Measurements from ENCODE around the gene PFN3.
A peak's percentile ranks its signal among the peaks of the same experiment; 100 is the strongest.
"Not testable (repeated sequence)": the region's sequence is repeated elsewhere in the genome, so short reads cannot be mapped to it uniquely, and the experiment has no call there.

Gene PFN3

DNA sequence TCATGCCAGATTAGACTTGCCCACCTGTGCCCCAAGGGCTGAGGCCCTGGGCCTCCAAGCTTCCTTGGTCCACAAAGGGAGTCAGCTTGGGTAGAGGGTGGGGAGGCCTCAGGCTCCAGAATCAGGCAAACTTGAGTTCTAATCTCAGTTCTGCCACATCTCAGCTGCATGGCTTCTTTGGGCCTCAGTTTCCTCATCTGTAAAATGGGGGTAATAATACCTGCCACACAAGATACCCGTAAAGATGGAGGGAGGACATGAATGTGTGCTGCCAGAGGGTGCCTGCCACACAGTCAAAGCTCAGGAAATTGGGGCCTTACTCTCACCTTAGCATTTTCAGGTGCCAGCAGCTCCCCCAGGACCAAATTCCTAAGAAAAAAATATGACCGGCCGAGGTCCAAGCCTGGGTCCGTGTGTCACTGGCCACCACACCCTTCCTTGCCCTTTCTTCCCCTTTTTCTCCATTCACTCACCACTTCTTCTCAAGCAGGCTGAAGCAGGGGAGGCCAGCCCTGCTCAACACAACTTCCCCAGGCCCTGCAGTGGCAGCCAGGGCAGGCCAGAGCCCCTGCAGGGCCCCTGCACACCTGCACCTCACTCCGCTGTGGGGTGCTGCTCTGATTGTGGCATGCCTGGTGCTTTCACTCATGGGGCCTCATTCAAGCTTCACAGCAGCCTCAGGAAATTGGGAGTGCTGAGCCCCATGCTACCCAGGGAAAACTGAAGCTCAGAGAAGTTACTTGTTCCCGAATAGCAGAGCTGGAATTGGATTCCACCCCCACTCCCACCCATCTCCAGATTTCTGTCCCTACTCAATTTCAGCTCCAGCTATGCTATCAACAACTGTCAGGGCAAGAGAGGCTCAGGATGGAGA, 38.8 kb downstream of the PFN3 start:
- no peak for DNase-seq (ENCODE audit: low read depth in 3 of 3, low spot score in 1 of 3)

DNA sequence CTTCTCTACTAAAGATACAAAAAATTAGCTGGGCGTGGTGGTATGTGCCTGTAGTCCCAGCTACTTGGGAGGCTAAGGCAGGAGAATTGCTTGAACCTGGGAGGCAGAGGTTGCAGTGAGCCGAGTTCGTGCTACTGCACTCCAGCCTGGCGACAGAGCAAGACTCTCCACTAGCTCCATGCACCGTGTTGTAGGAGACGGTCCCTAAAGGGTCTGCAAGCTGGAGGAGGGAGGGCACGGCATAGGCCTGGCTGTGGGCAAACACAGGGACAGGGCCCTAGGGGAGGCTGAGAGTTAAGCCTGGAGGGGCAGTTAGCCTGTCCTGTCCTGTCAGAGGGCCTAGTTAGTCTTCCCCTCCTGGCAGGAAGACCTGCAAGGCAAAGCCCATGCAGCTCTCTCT, 39.7 kb downstream of the PFN3 start:
- DNase-seq (ENCODE audit: low read depth in 3 of 3, low spot score in 1 of 3), result not testable (repeated sequence)

DNA sequence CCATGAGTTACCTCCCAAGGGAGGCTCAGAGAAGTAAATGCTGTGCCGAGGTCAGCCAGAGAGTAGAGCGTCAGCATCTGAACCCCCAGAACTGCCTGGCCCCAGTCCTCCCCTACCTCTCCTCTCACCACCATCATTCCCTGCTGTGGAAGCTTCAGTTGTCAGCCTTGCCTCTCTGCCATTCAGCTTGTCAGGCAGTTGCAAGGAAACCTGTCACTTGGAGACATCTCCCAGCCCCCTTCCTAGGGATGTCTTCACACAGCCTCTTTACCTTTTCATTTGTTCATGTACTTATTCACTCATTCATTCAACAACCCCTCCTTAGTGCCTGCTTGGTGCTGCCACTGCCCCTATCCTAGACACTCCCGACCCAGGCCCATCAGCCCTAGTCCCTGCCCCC, 40.6 kb downstream of the PFN3 start:
- DNase-seq (ENCODE audit: low read depth in 3 of 3, low spot score in 1 of 3), result no peak

DNA sequence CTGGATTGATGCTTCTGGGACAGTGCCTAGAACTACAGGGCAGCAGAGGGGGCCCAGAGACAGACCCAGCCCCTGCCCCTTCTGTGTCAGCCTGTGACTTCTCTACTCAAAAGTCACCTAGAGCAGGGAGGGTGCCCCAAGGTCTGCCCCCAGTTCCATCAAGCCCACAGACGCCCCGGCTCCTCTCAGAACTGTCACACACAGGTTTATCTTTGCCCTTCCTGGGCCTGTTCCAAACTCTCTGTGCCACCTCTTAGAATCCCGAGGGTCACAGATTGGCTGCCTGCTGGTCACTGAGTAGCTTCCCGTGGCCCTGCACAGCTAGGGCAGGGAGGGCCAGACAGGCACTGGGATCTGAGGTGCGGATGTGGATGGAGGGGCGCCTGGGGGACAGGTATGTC, 41.0 kb downstream of the PFN3 start:
- DNase-seq (ENCODE audit: low read depth in 3 of 3, low spot score in 1 of 3), result no peak

DNA sequence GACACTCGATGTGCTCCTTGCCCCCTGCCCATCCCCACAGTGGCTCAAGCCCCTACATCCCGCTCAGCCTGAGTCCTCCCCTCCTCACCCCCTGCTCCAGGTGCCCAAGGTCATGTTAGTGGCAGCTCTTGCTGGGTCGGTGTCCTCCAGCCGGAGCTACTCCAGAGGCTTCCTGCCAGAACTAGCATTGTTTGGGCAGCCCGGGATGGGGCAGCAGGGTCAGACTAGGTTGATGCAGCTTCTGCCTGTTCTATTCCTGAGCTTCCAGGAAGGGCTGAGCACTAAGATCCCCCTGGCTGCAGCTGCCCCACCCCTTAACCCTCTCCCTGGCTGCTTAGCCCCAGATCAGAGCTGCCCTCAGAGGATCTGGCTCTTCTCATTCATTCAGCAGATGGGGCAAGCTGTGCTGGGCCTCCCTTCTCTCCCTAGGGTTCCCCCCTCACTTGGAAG, 42.1 kb downstream of the PFN3 start:
- no peak for DNase-seq (ENCODE audit: low read depth in 3 of 3, low spot score in 1 of 3)

DNA sequence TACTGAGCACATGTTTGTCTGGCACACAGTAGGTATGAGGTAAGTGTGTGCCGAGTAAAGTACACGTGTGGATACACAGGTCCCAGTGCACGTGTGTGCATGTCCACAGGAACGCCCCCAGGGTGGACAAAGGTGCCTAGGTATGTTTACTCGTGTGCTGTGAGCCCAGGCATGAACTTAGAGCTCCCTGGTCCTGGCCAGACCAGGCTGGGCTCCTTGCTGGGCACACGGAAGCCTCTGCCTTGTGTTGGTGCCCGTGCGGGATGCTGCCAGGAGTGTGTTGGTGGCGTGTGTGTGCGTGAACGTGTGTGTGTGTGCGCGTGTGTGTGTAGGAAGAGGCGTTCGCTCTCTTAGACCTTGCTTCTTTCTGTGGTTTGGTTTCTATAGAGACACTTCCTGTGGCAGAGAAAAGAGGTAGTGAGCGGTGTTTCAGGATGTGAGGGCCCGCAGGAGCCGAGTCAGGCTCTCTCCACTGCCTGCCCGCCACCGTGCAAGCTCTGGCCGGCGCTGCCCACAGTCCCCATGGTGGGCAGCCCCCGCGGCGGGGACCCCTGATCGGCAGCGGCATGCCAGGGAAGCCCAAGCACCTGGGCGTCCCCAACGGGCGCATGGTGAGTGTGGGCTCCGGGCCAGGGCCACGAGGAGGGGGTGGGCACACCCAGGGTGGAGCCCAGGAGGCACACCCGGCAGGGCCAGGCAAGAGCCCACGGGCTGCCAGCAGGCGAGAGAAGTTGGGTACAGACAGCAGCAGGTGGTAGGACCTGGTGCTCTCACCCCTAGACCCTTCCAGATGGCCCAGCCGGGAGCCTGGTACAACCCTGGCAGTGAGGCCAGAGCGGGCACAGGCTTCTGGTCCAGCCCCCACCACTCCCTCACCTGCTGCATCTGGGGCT, 42.8 kb downstream of the PFN3 start, which contains the start of gene RGS14:
Gene RGS14, plus strand, starts transcription at position 466 of the 893 bp plus-strand sequence. Its CDS starts 101 bp downstream, at position 567.
- peak in 2 of 3 donors; percentile 38 to 47 for DNase-seq (ENCODE audit: low read depth in 3 of 3, low spot score in 1 of 3)

DNA sequence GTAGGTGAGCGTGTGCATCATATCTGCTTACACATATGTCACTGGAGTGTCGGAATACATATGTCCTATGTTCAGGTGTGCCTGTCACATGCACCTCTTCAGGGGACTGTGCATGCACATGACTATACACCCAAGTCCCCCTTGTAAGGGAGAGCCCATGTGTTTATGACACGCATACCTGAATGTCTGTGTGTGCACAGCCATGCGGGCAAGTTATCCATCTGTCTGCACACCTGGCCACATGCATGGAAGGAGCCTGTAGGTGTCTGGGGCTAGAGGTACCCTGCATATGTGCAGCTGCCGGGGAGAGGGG, 43.4 kb downstream of the PFN3 start:
- no peak for DNase-seq (ENCODE audit: low read depth in 3 of 3, low spot score in 1 of 3)

DNA sequence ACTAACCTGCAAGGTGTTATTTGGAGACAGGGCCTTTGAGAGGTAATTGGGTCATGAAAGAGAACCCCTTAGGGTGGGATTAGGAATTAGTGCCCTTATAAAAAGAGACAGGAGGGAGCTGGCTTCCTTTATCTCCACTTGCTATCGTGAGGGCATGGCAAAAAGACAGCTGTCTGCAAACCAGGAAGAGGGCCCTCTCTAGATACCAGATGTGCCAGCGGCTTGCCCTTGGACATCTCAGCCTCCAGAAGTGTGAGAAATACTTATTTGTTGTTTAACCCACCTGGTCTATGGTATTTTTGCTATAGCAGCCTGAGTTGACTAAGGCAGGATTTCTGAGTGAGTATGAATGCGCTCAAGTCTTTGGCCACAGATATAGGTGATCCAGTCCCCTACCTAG, 43.7 kb downstream of the PFN3 start:
- no peak for DNase-seq (ENCODE audit: low read depth in 3 of 3, low spot score in 1 of 3)

DNA sequence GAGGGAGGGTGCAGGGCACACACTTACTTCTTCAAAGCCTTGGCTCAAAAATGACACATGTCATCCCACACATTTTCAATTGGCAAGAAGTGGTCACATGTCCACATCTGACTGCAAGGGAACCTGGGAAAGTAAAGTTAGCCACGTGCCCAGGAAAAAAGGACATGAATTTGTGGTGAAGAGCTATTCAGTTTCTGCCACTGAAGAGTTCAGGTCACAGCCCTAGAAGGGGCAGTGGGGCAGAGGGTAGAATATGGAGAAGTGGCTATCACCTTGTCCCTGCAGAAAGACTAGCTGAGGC, 44.6 kb downstream of the PFN3 start:
- no peak for DNase-seq (ENCODE audit: low read depth in 3 of 3, low spot score in 1 of 3)

DNA sequence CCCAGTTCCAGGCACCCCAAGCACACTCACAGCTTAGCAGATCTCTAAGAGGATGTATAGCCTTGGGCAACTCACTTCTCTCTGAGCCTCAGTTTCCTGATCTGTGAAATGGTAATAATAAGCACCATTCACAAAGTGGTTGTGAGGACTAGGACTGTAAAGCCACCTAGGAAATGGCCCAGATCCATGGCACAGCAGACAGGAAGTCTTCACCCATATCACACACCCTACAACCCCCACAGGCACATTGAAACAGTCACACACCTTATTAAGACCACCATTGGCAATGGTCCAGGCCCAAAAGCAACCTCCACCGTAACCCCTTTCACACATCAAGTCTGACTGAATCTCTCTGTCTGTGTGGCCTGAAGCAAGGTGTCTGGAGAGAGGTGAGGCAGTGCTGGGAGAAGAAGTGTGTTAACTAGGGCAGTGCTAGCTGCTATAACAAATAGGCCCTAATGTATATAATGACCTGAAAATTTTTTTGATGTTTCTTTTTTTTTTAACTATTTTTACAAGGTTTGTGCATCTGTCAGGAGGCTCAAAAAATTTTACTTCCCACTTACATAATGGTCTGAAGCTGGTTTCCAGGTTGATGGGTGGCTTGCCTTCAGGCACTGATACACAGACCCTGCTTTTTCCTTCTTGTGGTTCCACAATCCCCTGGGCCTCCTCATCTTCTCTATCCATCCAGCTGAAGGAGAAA, 45.1 kb downstream of the PFN3 start:
- DNase-seq (ENCODE audit: low read depth in 3 of 3, low spot score in 1 of 3), result no peak

DNA sequence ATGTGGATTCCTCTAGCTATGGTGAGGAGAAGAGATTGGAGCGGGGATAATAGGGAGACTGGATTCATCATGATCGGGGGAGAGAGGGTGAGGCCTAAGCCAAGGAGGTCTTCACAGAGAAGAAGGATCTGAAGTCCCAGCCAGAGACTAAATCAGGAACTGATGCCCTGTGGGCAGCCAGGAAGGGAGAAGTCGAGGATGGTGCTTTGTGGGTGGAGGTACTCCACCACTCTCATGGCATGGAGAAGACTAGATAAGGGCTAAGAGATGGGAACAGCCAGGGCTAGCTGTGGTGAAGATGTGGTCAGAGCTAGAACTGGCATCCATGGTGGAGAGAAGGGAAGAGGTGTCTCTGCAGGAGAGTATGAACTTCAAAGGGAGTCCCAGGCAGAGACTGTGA, 45.8 kb downstream of the PFN3 start:
- no peak for DNase-seq (ENCODE audit: low read depth in 3 of 3, low spot score in 1 of 3)

DNA sequence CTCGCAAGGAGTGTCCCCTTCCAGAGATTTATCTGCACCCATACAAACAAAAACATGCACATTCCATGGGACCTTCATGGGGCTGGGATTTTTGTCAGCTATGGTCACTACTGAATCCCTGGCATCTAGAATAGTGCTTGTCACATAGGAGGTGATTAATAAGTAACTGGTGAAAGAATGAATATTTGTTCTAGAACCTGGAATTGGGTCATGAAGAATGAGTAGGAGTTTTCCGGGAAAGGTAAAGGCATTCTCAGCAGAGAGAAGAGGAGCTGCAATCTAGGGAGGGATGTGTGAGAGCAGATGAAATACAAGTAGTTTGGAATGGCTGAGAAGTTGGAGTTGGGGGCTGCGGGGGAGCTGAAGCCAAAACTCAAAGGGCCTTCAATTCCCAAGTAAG, 46.2 kb downstream of the PFN3 start:
- no peak for DNase-seq (ENCODE audit: low read depth in 3 of 3, low spot score in 1 of 3)

DNA sequence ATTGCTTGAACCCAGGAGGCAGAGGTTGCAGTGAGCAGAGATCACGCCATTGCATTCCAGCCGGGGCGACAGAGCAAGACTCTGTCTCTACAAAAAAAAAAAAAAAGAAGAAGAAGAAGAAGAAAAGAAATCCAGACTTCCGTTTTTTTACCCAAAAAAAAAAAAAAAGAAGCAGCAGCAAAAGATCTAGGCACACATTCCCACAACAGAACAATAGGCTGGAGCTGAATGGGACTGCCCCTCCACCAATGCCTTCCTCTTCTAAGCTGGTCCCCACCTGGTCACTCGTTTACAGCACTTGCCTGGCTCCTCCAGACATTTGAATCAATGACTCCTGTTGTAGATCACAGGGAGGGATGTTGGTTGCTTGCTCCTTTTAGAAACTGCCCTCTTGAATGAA, 47.4 kb downstream of the PFN3 start:
- DNase-seq (ENCODE audit: low read depth in 3 of 3, low spot score in 1 of 3), result no peak

DNA sequence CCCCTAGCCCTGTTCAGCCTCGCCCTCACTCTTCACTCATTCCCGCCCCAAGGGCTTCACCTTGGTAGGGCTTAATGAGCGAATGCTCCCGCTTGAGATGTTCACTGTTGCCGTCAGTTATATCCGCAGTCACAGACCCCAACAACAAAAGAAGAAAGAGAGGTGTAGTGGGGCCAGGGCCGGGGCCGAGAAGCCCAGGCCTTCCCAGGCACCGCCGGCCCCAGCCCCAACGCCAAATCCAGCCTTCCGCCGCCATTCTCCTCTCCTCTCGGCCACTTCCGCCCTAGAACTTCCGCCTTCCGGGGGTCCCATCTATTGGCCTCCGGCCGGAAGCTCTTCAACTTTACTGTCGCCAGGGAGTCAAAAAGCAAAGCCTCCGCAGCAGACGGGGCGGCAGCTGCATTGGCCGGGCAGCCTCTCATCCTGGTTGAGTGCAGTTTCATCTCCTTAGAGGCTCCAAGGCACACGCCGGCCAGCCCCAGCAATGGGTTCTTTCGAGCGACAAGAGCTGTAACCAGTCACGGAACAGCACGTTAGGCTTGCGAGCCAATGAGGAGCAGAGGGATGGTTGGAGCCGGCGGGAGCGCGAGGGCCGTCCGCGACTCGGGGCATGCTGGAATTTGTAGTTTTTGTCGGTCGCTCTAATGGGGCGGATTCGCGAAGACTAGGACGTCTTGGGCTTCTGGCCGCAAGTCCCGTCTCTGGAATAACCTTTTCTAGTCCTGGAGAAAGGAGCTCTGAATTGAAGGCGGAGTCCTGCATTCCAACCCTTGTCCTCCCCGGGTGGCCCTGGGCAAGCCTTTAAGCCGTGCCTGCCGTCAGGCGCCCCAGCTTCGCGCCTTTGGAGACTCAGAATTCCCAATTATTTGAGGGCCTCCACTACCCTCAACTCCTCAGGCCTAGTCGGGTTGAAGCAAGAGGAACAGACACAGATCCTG, 48.8 kb downstream of the PFN3 start, which contains the start of gene LMAN2:
Gene LMAN2, minus strand, starts transcription at position 277 of the 938 bp plus-strand sequence. Its CDS starts 21 bp downstream, at position 256.
- DNase-seq (ENCODE audit: low read depth in 3 of 3, low spot score in 1 of 3), result peak; percentile 72 to 75 (median 74)

DNA sequence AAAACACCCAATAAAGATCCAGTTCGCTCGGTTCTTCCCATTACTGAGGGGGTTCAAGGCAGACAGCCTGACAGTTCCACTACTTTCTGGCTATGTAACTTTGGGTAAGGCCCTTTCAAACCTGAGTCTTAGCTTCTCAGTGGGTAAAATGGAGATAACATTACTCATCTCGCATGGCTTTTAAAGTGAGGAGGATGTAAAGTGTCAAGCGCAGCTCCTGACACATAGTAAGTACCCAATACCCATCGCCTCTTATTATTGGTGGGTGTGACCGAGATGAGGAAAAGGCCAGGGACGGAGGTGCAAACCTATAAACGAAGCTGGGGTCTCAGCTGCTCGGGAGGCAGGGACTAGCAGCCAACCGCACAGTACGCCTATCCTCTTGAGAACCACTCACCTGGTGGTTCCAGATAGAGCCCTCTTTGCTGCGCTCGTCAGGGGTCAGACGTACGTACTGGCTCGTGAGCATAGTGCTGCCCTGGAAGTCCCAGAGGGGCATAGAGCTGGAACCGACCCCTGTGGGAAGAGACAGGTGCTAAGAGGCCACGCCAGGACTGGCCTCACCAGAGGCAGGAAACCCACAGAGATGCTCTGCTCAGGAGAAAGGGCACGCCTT, 49.6 kb downstream of the PFN3 start:
- no peak for DNase-seq (ENCODE audit: low read depth in 3 of 3, low spot score in 1 of 3)

Measured in stimulated activated CD4-positive, alpha-beta T cell treated with anti-CD3 and anti-CD28 coated beads, TNF-alpha, amount 100 ng/mL, for 1 hour (primary cell).